ENCODE data around the gene MYL10.

The MYL10 gene

DNA sequence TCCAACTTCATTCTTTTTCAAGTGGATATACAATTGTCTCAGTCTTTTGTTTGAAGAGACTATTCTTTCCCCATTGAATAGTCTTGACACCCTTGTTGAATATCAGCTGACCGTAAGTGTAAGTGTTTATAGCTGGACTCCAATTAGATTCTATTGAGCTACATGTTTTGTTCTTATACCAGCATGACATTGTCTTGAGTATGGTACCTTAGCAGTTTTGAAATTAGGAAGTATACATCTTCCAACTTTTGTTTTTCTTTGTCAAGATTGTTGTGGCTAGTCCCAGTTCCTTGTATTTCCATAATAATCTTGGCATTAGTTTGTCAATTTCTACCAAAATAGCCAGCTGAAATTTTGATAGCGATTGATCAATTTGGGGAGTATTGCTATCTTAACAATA is 56.9 kb downstream of the MYL10 start:
- no peak for TF ChIP-seq CTCF (conservative IDR thresholded peaks at IDR 0.05; ENCODE audit: low read length)
- no peak for DNase-seq (ENCODE audit: low read depth)
- no peak overlapping the region for H3K4me3 ChIP-seq (ENCODE audit: low read length)

- no peak for TF ChIP-seq CTCF (conservative IDR thresholded peaks at IDR 0.05; ENCODE audit: low read length)
- no peak overlapping the region for H3K4me3 ChIP-seq (ENCODE audit: low read length)
- DNase-seq (ENCODE audit: low read depth) = no peak
Measured at GRCh38 chr7:101567230-101567629, 61.9 kb downstream of the MYL10 start.

DNA sequence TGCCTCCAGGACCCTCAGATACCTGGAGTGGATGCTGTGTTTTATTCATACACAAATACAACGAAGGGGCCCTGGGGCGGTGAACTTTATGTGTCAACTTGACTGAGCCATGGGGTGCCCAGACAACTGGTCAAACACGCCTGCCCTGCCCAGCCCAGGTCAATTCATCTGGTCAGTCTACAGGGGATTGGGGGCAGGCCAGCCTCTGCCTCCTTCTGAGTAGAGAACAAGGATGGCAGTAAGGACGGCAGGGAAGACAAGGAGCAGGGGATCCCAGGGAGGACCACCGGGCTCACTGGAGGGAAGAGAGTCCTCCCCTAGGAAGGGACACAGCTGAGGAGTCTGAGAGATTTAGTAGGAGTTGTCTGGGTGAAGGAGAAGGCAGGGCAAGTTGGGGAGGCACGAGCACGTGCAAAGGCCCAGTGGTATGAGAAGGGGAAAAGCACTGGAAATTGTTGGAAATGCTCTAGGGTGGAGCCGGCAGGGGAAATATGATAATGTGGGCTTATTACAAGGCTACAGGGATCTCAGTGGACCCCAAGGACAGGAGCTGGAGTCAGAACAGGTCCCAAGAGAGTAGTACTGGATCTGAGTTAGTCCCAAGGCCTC is 63.4 kb downstream of the MYL10 start:
- no peak for TF ChIP-seq CTCF (conservative IDR thresholded peaks at IDR 0.05; ENCODE audit: low read length)
- DNase-seq (ENCODE audit: low read depth) = no peak
- no peak overlapping the region for H3K4me3 ChIP-seq (ENCODE audit: low read length)

GRCh38 chr7:101564778-101565211 is 64.3 kb downstream of the MYL10 start:
- DNase-seq (ENCODE audit: low read depth) = no peak
- H3K4me3 ChIP-seq (ENCODE audit: low read length) = no peak overlapping the region
- TF ChIP-seq CTCF (conservative IDR thresholded peaks at IDR 0.05; ENCODE audit: low read length) = no peak

- no peak overlapping the region for H3K4me3 ChIP-seq (ENCODE audit: low read length)
- no peak for DNase-seq (ENCODE audit: low read depth)
- TF ChIP-seq CTCF (conservative IDR thresholded peaks at IDR 0.05; ENCODE audit: low read length) = no peak
Measured at GRCh38 chr7:101563943-101564777, 64.9 kb downstream of the MYL10 start.
